ENCODE results near the gene TMEM198.

TMEM198 gene

GRCh38 chr2:219545943-219546352 lies 2.1 kb downstream of the TMEM198 start:
- no peak for DNase-seq

- no peak for DNase-seq
Observed at GRCh38 chr2:219547621-219548020, 3.8 kb downstream of the TMEM198 start.

GRCh38 chr2:219548990-219549389 lies 5.2 kb downstream of the TMEM198 start:
- DNase-seq: no peak

GRCh38 chr2:219549619-219550018 lies 5.8 kb downstream of the TMEM198 start:
- no peak for DNase-seq

GRCh38 chr2:219551441-219552381 lies 7.9 kb downstream of the TMEM198 start:
- no peak for DNase-seq

- peak; percentile 78 to 79 for DNase-seq
Observed at GRCh38 chr2:219552382-219553167, 8.7 kb downstream of the TMEM198 start.

- no peak for DNase-seq
Observed at GRCh38 chr2:219553168-219553417, 9.3 kb downstream of the TMEM198 start.

- DNase-seq: no peak
Observed at GRCh38 chr2:219553463-219553963, 9.7 kb downstream of the TMEM198 start.

GRCh38 chr2:219554350-219554749 lies 10.5 kb downstream of the TMEM198 start:
- DNase-seq: no peak

- DNase-seq: no peak
Observed at GRCh38 chr2:219555956-219556355, 12.1 kb downstream of the TMEM198 start.

GRCh38 chr2:219556413-219556812 lies 12.6 kb downstream of the TMEM198 start:
- DNase-seq: no peak

GRCh38 chr2:219557320-219557719 lies 13.5 kb downstream of the TMEM198 start:
- DNase-seq: no peak

- no peak for DNase-seq
Observed at GRCh38 chr2:219557791-219558785, 14.3 kb downstream of the TMEM198 start.

- DNase-seq: no peak
Observed at GRCh38 chr2:219559156-219559915, 15.5 kb downstream of the TMEM198 start.

GRCh38 chr2:219560037-219560892 lies 16.4 kb downstream of the TMEM198 start:
- DNase-seq: peak in 1 of 2 donors; percentile 22

- no peak for DNase-seq
Observed at GRCh38 chr2:219560893-219561178, 17.0 kb downstream of the TMEM198 start.

GRCh38 chr2:219561179-219562048 lies 17.6 kb downstream of the TMEM198 start:
- DNase-seq: no peak

GRCh38 chr2:219562049-219563020 lies 18.5 kb downstream of the TMEM198 start:
- DNase-seq: no peak

Data from CD4-positive, alpha-beta T cell treated with Interleukin-4 for 1 hour (primary cell).